SU-DHL-6 (cell line): ENCODE data around the gene SLC4A3.

Experiments used
- H2AFZ ChIP-seq: fragments of 200-600 bp; sonication (generic); 2 replicates; pipeline ENCODE4 v1.6.1; 2014; ENCODE audit warnings: low read depth, mild to moderate bottlenecking, moderate library complexity, mixed read lengths, antibody characterized with exemption, low read length; ENCODE audit not compliant: severe bottlenecking
- H3F3A ChIP-seq: fragments of 200-600 bp; shearing (Covaris generic); 2 replicates; pipeline ENCODE4 v1.6.0; 2016; ENCODE audit warnings: antibody characterized with exemption, mild to moderate bottlenecking; ENCODE audit not compliant: insufficient read depth
- H3K27ac ChIP-seq: fragments of 200-600 bp; sonication (generic); 2 replicates; pipeline ENCODE4 v1.5.1; 2016; ENCODE audit warnings: low read depth, mild to moderate bottlenecking, low read length, moderate library complexity, mixed read lengths
- H3K27me3 ChIP-seq: fragments of 200-600 bp; sonication (generic), shearing (Covaris generic); 2 replicates; pipeline ENCODE4 v1.6.0; 2014; ENCODE audit warnings: mild to moderate bottlenecking, low read length
- H3K36me3 ChIP-seq: fragments of 200-600 bp; sonication (generic); 2 replicates; pipeline ENCODE4 v1.6.1; 2014; ENCODE audit warnings: mild to moderate bottlenecking, low read length, mixed read lengths
- H3K4me2 ChIP-seq: fragments of 300-600, 200-600 bp; shearing (Covaris generic), sonication (generic); 2 replicates; pipeline ENCODE4 v1.6.0; 2014; ENCODE audit warnings: low read length, low read depth, mild to moderate bottlenecking; ENCODE audit not compliant: poor library complexity, severe bottlenecking
- H3K4me3 ChIP-seq: fragments of 200-600 bp; sonication (generic); 2 replicates; pipeline ENCODE4 v1.5.1; 2014; ENCODE audit warnings: antibody characterized with exemption, low read length, mild to moderate bottlenecking, mixed read lengths; ENCODE audit not compliant: insufficient read depth, poor library complexity, severe bottlenecking
- H3K79me2 ChIP-seq: fragments of 200-600 bp; sonication (generic); 2 replicates; pipeline ENCODE4 v1.6.1; 2014; ENCODE audit warnings: mild to moderate bottlenecking, low read length, moderate library complexity; ENCODE audit not compliant: insufficient read depth
- H3K9ac ChIP-seq: fragments of 200-600 bp; sonication (generic); 2 replicates; pipeline ENCODE4 v1.7.0; 2014; ENCODE audit warnings: mild to moderate bottlenecking, low read length
- H3K9me2 ChIP-seq: fragments of 200-600 bp; sonication (generic); replicated peaks from 2 replicates; pipeline ENCODE4 v1.6.1; 2014; ENCODE audit warnings: low read length; ENCODE audit not compliant: insufficient read depth
- H3K9me3 ChIP-seq: fragments of 200-600 bp; sonication (generic); 2 replicates; pipeline ENCODE4 v1.6.1; 2014; ENCODE audit warnings: low read length, mixed read lengths; ENCODE audit not compliant: insufficient read depth
- H4K20me1 ChIP-seq: fragments of 200-600 bp; sonication (generic); 2 replicates; pipeline ENCODE4 v1.6.1; 2014; ENCODE audit warnings: low read depth, mild to moderate bottlenecking, antibody characterized with exemption, low read length, moderate library complexity, mixed read lengths
- CTCF ChIP-seq: fragments of 200-600 bp; sonication (generic); IDR thresholded peaks from one replicate; pipeline ENCODE4 v1.5.1; 2017; ENCODE audit warnings: antibody characterized with exemption, mild to moderate bottlenecking, low read length, moderate library complexity; ENCODE audit not compliant: insufficient read depth, poor library complexity, severe bottlenecking
- EZH2phosphoT487 ChIP-seq: fragments of 200-600 bp; sonication (generic), shearing (Covaris generic); conservative IDR thresholded peaks from 2 replicates; pipeline ENCODE4 v1.6.1; 2018; ENCODE audit warnings: mild to moderate bottlenecking, antibody characterized with exemption, low read length, moderate library complexity, mixed read lengths

The SLC4A3 gene

GRCh38 chr2:219597552-219598307, 29.7 kb upstream of the SLC4A3 start, which contains the start of gene STK11IP:
STK11IP (plus strand) TSS chr2:219597857; CDS start chr2:219598120, 263 bp downstream.
- H3K79me2 ChIP-seq: 0 out of 2 replicates have a peak, but pooled peaks cover 9% of the 10 kb centered on the region
- no peaks in the 10 kb centered on the region for H3K27me3 ChIP-seq
- peak within 1 kb of the TSS; percentile 65 for H3K27ac ChIP-seq
- no peaks in the 10 kb centered on the region for H3K36me3 ChIP-seq
- peak within 1 kb of the TSS; percentile 76 for H3K4me2 ChIP-seq
- no peak for TF ChIP-seq EZH2phosphoT487
- TF ChIP-seq CTCF: no peak
- H2AFZ ChIP-seq: peak within 1 kb of the TSS; percentile 70
- H4K20me1 ChIP-seq: no peaks in the 10 kb centered on the region
- H3F3A ChIP-seq: no peaks in the 10 kb centered on the region
- peak within 1 kb of the TSS; percentile 66 for H3K9ac ChIP-seq
- H3K4me3 ChIP-seq: peak within 1 kb of the TSS; percentile 70
- no peaks in the 10 kb centered on the region for H3K9me3 ChIP-seq
- H3K9me2 ChIP-seq: no peaks in the 10 kb centered on the region

- Histone ChIP-seq H3K4me2 (peak overlapping the region; percentile 76), H3F3A (no peaks in the 10 kb centered on the region), H3K79me2 (0 out of 2 replicates have a peak, but pooled peaks cover 9% of the 10 kb centered on the region), H3K9me3 (no peaks in the 10 kb centered on the region), H3K36me3 (no peaks in the 10 kb centered on the region), H3K4me3 (peak overlapping the region; percentile 70), H3K9ac (peak overlapping the region; percentile 66), H2AFZ (no peak overlapping the region), H3K27me3 (no peaks in the 10 kb centered on the region), H3K9me2 (no peaks in the 10 kb centered on the region), H4K20me1 (no peaks in the 10 kb centered on the region), H3K27ac (no peak overlapping the region)
- no peak for TF ChIP-seq CTCF
- TF ChIP-seq EZH2phosphoT487: no peak
Measured at GRCh38 chr2:219598308-219599078, 28.9 kb upstream of the SLC4A3 start.

GRCh38 chr2:219603771-219604170, 23.7 kb upstream of the SLC4A3 start:
- Histone ChIP-seq H3K27ac (no peak overlapping the region), H3K9ac (no peak overlapping the region)

More at GRCh38 chr2:219603771-219604170, 23.7 kb upstream of the SLC4A3 start:
- no peaks in the 10 kb centered on the region for H4K20me1 ChIP-seq
- no peaks in the 10 kb centered on the region for H3F3A ChIP-seq
- H3K4me2 ChIP-seq: no peak overlapping the region
- H3K9me2 ChIP-seq: no peaks in the 10 kb centered on the region
- 0 out of 2 replicates have a peak, but pooled peaks cover 1% of the 10 kb centered on the region for H3K79me2 ChIP-seq
- no peak overlapping the region for H2AFZ ChIP-seq
- no peaks in the 10 kb centered on the region for H3K36me3 ChIP-seq
- no peaks in the 10 kb centered on the region for H3K9me3 ChIP-seq
- no peaks in the 10 kb centered on the region for H3K27me3 ChIP-seq
- TF ChIP-seq EZH2phosphoT487 (no peak), CTCF (no peak)
- H3K4me3 ChIP-seq: no peak overlapping the region
